Right forelimb (tissue), 1 donor: ENCODE data around the gene MAPK11.

Experiments
- DNase-seq: peaks from one replicate; pipeline ENCODE4 v3.0.0-alpha.2; 2018

Gene MAPK11

GRCh38 chr22:50260434-50260800 lies 9.8 kb downstream of the MAPK11 start:
- no peak for DNase-seq

GRCh38 chr22:50259302-50259701 lies 10.9 kb downstream of the MAPK11 start:
- DNase-seq, result no peak

GRCh38 chr22:50258361-50259292 lies 11.6 kb downstream of the MAPK11 start:
- no peak for DNase-seq

- no peak for DNase-seq
These were observed 12.5 kb downstream of the MAPK11 start for GRCh38 chr22:50257451-50258360.

GRCh38 chr22:50257041-50257440 lies 13.1 kb downstream of the MAPK11 start:
- DNase-seq, result no peak

- no peak for DNase-seq
These were observed 13.8 kb downstream of the MAPK11 start for GRCh38 chr22:50256258-50256862.

GRCh38 chr22:50255607-50256006 lies 14.6 kb downstream of the MAPK11 start:
- DNase-seq, result no peak

GRCh38 chr22:50255099-50255498 lies 15.1 kb downstream of the MAPK11 start:
- no peak for DNase-seq

- DNase-seq, result no peak
These were observed 16.2 kb downstream of the MAPK11 start for GRCh38 chr22:50253941-50254340.

- no peak for DNase-seq
These were observed 16.9 kb downstream of the MAPK11 start for GRCh38 chr22:50253046-50253915.

- DNase-seq, result no peak
These were observed 17.8 kb downstream of the MAPK11 start for GRCh38 chr22:50252082-50253045.

- DNase-seq, result no peak
These were observed 18.6 kb downstream of the MAPK11 start for GRCh38 chr22:50251477-50252081.

GRCh38 chr22:50250555-50251476 lies 19.4 kb downstream of the MAPK11 start, which contains the start of gene HDAC10:
TSS of gene HDAC10 (minus strand) at chr22:50251265. CDS start at chr22:50251032, 233 bp downstream.
- peak; percentile 84 for DNase-seq

- DNase-seq, result no peak
These were observed 20.0 kb downstream of the MAPK11 start for GRCh38 chr22:50250249-50250554.

- no peak for DNase-seq
These were observed 20.6 kb downstream of the MAPK11 start for GRCh38 chr22:50249341-50250248.

- DNase-seq, result no peak
These were observed 21.7 kb downstream of the MAPK11 start for GRCh38 chr22:50248196-50249081.

GRCh38 chr22:50247748-50248147 lies 22.4 kb downstream of the MAPK11 start:
- no peak for DNase-seq
